IMR-90 (cell line): Measurements from ENCODE around the gene SV2C. TPM values are rescaled to one million over a fixed set of nuclear protein-coding genes. Genes with fewer than 3 reads are reported as not detected.

Experiments used
- ATAC-seq: fragments of 200-7000 bp; cut with Tn5 transposase; 2 replicates; pipeline ENCODE4 v1.9.1; 2020; ENCODE audit warnings: low read depth, mild to moderate bottlenecking, moderate library complexity
- BruUV-seq: library from RNA; stranded (reverse); fragments of 400-500 nt; replicated peaks from 2 replicates; lab custom pipeline; 2021; lab: Mats Ljungman, UMichigan
- CTCF ChIA-PET: fragments of 300-600 bp; formaldehyde crosslinking; extraction: SDS; loops from one replicate; lab custom pipeline; 2021; ENCODE audit warnings: antibody characterized with exemption; lab: Yijun Ruan, JAX
- POLR2A ChIA-PET: fragments of 300-600 bp; sonication (Branson Sonifier 250); formaldehyde crosslinking; loops from one replicate; lab custom pipeline; 2022; ENCODE audit warnings: antibody characterized with exemption; ENCODE audit not compliant: unreplicated experiment; lab: Charles Lee
- DNase-seq: peaks from one replicate; pipeline ENCODE4 v3.0.0; 2013
- H2AFZ ChIP-seq: replicated peaks from 2 replicates; pipeline ENCODE3; 2013; ENCODE audit warnings: low read length, mild to moderate bottlenecking; ENCODE audit not compliant: poor library complexity
- H2AK5ac ChIP-seq: 2 replicates; pipeline ENCODE4 v1.6.1; 2013; ENCODE audit warnings: low read depth, low read length, inconsistent platforms
- H2AK9ac ChIP-seq: replicated peaks from 2 replicates; pipeline ENCODE3; 2013; ENCODE audit warnings: mild to moderate bottlenecking, low read depth, low read length, moderate library complexity; ENCODE audit not compliant: poor library complexity
- H2BK120ac ChIP-seq: 2 replicates; pipeline ENCODE4 v1.6.1; 2013; ENCODE audit warnings: low read depth, low read length, inconsistent platforms
- H2BK15ac ChIP-seq: 3 replicates; pipeline ENCODE4 v1.6.1; 2013; ENCODE audit warnings: low read depth, low read length, inconsistent platforms
- H2BK20ac ChIP-seq: 2 replicates; pipeline ENCODE4 v1.6.1; 2013; ENCODE audit warnings: low read depth, mild to moderate bottlenecking, inconsistent platforms, low read length, moderate library complexity
- H2BK5ac ChIP-seq: 2 replicates; pipeline ENCODE4 v1.6.1; 2013; ENCODE audit warnings: mild to moderate bottlenecking, low read depth, low read length, inconsistent platforms; ENCODE audit not compliant: poor library complexity, severe bottlenecking
- H3K14ac ChIP-seq: replicated peaks from 2 replicates; pipeline ENCODE4 v1.6.1; 2013; ENCODE audit warnings: low read depth, low read length, inconsistent platforms
- H3K18ac ChIP-seq: 2 replicates; pipeline ENCODE4 v1.6.1; 2013; ENCODE audit warnings: low read depth, low read length, control low read depth
- H3K23ac ChIP-seq: 2 replicates; pipeline ENCODE4 v1.6.1; 2013; ENCODE audit warnings: low read depth, low read length, inconsistent platforms
- H3K27ac ChIP-seq: 2 replicates; pipeline ENCODE4 v1.5.1; 2013; ENCODE audit warnings: mild to moderate bottlenecking, control low read depth, low read length; ENCODE audit not compliant: insufficient read depth
- H3K27me3 ChIP-seq: 2 replicates; pipeline ENCODE4 v1.6.1; 2013; ENCODE audit warnings: low read length; ENCODE audit not compliant: control insufficient read depth, insufficient read depth
- H3K36me3 ChIP-seq: 2 replicates; pipeline ENCODE4 v1.6.1; 2013; ENCODE audit warnings: low read length, mixed read lengths; ENCODE audit not compliant: control insufficient read depth, insufficient read depth
- H3K4ac ChIP-seq: 2 replicates; pipeline ENCODE4 v1.6.1; 2013; ENCODE audit warnings: low read depth, low read length, inconsistent platforms
- H3K4me1 ChIP-seq: 2 replicates; pipeline ENCODE4 v1.6.1; 2013; ENCODE audit warnings: low read length, mixed read lengths; ENCODE audit not compliant: control insufficient read depth, insufficient read depth
- H3K4me2 ChIP-seq: 2 replicates; pipeline ENCODE4 v1.6.1; 2013; ENCODE audit warnings: low read depth, mild to moderate bottlenecking, control low read depth, low read length, moderate library complexity
- H3K4me3 ChIP-seq: 2 replicates; pipeline ENCODE4 v1.5.1; 2013; ENCODE audit warnings: low read depth, mild to moderate bottlenecking, control low read depth, low read length, moderate library complexity; ENCODE audit not compliant: insufficient read depth
- H3K56ac ChIP-seq: 2 replicates; pipeline ENCODE4 v1.6.1; 2013; ENCODE audit warnings: low read length, inconsistent platforms; ENCODE audit not compliant: insufficient read depth; ENCODE audit errors: extremely low read depth
- H3K79me1 ChIP-seq, 2 experiments: 2 replicates each; pipeline ENCODE4 v1.6.1; 2013; ENCODE audit warnings: low read length in 2 of 2, inconsistent platforms in 1 of 2, low read depth in 1 of 2
- H3K9ac ChIP-seq: 2 replicates; pipeline ENCODE4 v1.6.1; 2013; ENCODE audit warnings: low read depth, low read length, control low read depth
- H3K9me1 ChIP-seq: 2 replicates; pipeline ENCODE4 v1.6.1; 2013; ENCODE audit warnings: low read length, inconsistent platforms; ENCODE audit not compliant: insufficient read depth
- H3K9me3 ChIP-seq: 2 replicates; pipeline ENCODE4 v1.6.1; 2013; ENCODE audit warnings: low read length; ENCODE audit not compliant: control insufficient read depth, insufficient read depth
- H4K20me1 ChIP-seq: 2 replicates; pipeline ENCODE4 v1.6.1; 2013; ENCODE audit warnings: low read length, inconsistent platforms; ENCODE audit not compliant: insufficient read depth
- H4K5ac ChIP-seq: 2 replicates; pipeline ENCODE4 v1.6.1; 2013; ENCODE audit warnings: mild to moderate bottlenecking, low read depth, low read length, control low read depth
- H4K8ac ChIP-seq, 2 experiments: 2 replicates each; pipeline ENCODE4 v1.6.1; 2013; ENCODE audit warnings: low read depth in 2 of 2, low read length in 2 of 2, control low read depth in 1 of 2, inconsistent platforms in 1 of 2
- H4K91ac ChIP-seq: 2 replicates; pipeline ENCODE4 v1.6.1; 2013; ENCODE audit warnings: low read depth, low read length, inconsistent platforms; ENCODE audit not compliant: insufficient read depth
- BHLHE40 ChIP-seq: fragments of 150-350 bp; IDR thresholded peaks from 2 replicates; pipeline ENCODE4 v1.6.1; 2016; ENCODE audit warnings: mild to moderate bottlenecking, low read depth, low read length
- CEBPB ChIP-seq: IDR thresholded peaks from 2 replicates; pipeline ENCODE4 v1.6.1; 2012; ENCODE audit warnings: low read depth, low read length, improper control_type of control experiment
- CHD1 ChIP-seq: IDR thresholded peaks from 2 replicates; pipeline ENCODE4 v1.6.1; 2012; ENCODE audit warnings: low read depth, low read length, improper control_type of control experiment
- FOS ChIP-seq: fragments of 150-350 bp; IDR thresholded peaks from 2 replicates; pipeline ENCODE4 v1.6.1; 2016; ENCODE audit warnings: low read depth, low read length
- MAFK ChIP-seq: IDR thresholded peaks from 2 replicates; pipeline ENCODE4 v1.6.1; 2012; ENCODE audit warnings: low read depth, low read length, improper control_type of control experiment
- MAZ ChIP-seq: IDR thresholded peaks from 2 replicates; pipeline ENCODE4 v1.6.1; 2012; ENCODE audit warnings: low read depth, mild to moderate bottlenecking, low read length, improper control_type of control experiment, moderate library complexity, borderline replicate concordance
- MXI1 ChIP-seq: IDR thresholded peaks from 2 replicates; pipeline ENCODE4 v1.6.1; 2012; ENCODE audit warnings: low read depth, mild to moderate bottlenecking, low read length, moderate library complexity, borderline replicate concordance
- NFE2L2 ChIP-seq: fragments of 150-350 bp; IDR thresholded peaks from 2 replicates; pipeline ENCODE4 v1.6.1; 2016; ENCODE audit warnings: low read depth, mild to moderate bottlenecking, low read length
- POLR2A ChIP-seq: IDR thresholded peaks from 2 replicates; pipeline ENCODE4 v1.6.1; 2012; ENCODE audit warnings: mild to moderate bottlenecking, low read depth, low read length
- RAD21 ChIP-seq: IDR thresholded peaks from 2 replicates; pipeline ENCODE4 v1.6.1; 2012; ENCODE audit warnings: low read length, improper control_type of control experiment
- RCOR1 ChIP-seq: IDR thresholded peaks from 2 replicates; pipeline ENCODE4 v1.6.1; 2012; ENCODE audit warnings: mild to moderate bottlenecking, low read length, improper control_type of control experiment; ENCODE audit not compliant: insufficient replicate concordance
- RFX5 ChIP-seq: IDR thresholded peaks from 2 replicates; pipeline ENCODE4 v1.8.0; 2012; ENCODE audit warnings: low read depth, mild to moderate bottlenecking, low read length, moderate library complexity
- SMC3 ChIP-seq: fragments of 150-350 bp; IDR thresholded peaks from 2 replicates; pipeline ENCODE4 v1.6.1; 2016; ENCODE audit warnings: low read depth, mild to moderate bottlenecking, antibody characterized with exemption, low read length, moderate library complexity
- dilution Hi-C: fragments of 300-500 bp; cut with HindIII; formaldehyde crosslinking; loops from one replicate; pipeline ENCODE4 v1.14.3; 2018; ENCODE audit warnings: low sequenced_read_pairs; ENCODE audit not compliant: unreplicated experiment
- in situ Hi-C: fragments of 300-500 bp; cut with MboI; formaldehyde crosslinking; loops from 3 replicates; pipeline ENCODE4 v1.14.3; 2019; ENCODE audit warnings: low sequenced_read_pairs, inconsistent platforms, mixed read lengths
- intact Hi-C: fragments of 100-400 bp; cut with micrococcal nuclease; formaldehyde crosslinking; loops from 2 replicates; pipeline ENCODE4 v1.10.0; 2022
- polyA plus RNA-seq, 3 experiments: library from polyadenylated mRNA; depleted of rRNA; stranded (reverse); fragments of >200 nt; gene quantifications; 2 replicates each; pipeline ENCODE4 v1.2.3, GENCODE V29; 2012; ENCODE audit warnings: low replicate concordance in 1 of 3
- total RNA-seq: library from RNA; depleted of rRNA; stranded (reverse); fragments of >200 nt; gene quantifications from 2 replicates; pipeline ENCODE4 v1.2.3, GENCODE V29; 2012
- TF ChIP-seq, protein P1 (sequence below): fragments of 150-350 bp; IDR thresholded peaks from 2 replicates; pipeline ENCODE4 v1.6.1; 2017; ENCODE audit warnings: mild to moderate bottlenecking, antibody characterized with exemption, low read length, low read depth
- TF ChIP-seq, protein P2 (sequence below): conservative IDR thresholded peaks from 2 replicates; pipeline ENCODE4 v1.5.1; 2012; ENCODE audit warnings: mild to moderate bottlenecking, low read depth, low read length, improper control_type of control experiment
- TF ChIP-seq, protein P3 (sequence below): fragments of 150-350 bp; IDR thresholded peaks from 2 replicates; pipeline ENCODE4 v1.6.1; 2016; ENCODE audit warnings: low read depth, mild to moderate bottlenecking, low read length, moderate library complexity, borderline replicate concordance

The SV2C gene
- total and polyA plus RNA-seq, 2 of the 4 experiments (the other 2 are of a cell fraction), result not detected

DNA sequence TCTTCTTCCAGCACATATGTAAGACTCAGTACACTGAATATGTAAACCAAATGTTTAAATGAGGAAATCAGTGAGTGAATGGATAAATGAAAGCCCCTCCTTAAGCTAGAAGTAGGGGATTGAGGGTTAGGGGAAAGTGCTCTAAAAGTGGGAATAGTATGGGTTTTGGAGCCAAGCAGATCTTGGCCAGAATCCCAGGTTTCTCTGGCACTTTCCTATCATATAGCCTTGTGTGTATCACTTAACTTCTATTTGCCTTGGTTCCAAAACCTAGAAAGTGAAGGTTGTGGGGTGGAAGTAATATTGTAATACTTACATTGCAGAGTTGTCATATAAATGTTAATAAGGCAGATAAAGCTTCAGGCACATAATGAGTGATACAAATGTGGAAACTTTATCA, 45.0 kb upstream of the SV2C start:
- no peak overlapping the region for H3K23ac ChIP-seq
- no peak overlapping the region for H3K18ac ChIP-seq
- no peak overlapping the region for H3K27ac ChIP-seq
- in situ Hi-C loops, result no loop called here
- no peaks in the 10 kb centered on the region for H3K27me3 ChIP-seq
- no peak overlapping the region for H2BK15ac ChIP-seq
- no peaks in the 10 kb centered on the region for H3K9me1 ChIP-seq
- peaks cover 3% of the 10 kb centered on the region; the same call in 1 of the 2 replicates for H3K9me3 ChIP-seq
- H3K14ac ChIP-seq, result no peak overlapping the region
- H2AK5ac ChIP-seq, result no peak overlapping the region
- H3K4ac ChIP-seq, result no peak overlapping the region
- H3K9ac ChIP-seq, result no peak overlapping the region
- H3K4me2 ChIP-seq, result no peak overlapping the region
- H3K4me1 ChIP-seq, result no peaks in the 10 kb centered on the region
- no peak overlapping the region for H4K8ac ChIP-seq
- H2BK120ac ChIP-seq, result no peak overlapping the region
- ATAC-seq (no peak), DNase-seq (no peak)
- no peak overlapping the region for H2AK9ac ChIP-seq
- POLR2A ChIA-PET, result no interaction called here
- H3K79me1 ChIP-seq, result no peaks in the 10 kb centered on the region
- no peak overlapping the region for H3K56ac ChIP-seq
- no peaks in the 10 kb centered on the region for H3K36me3 ChIP-seq
- no TSS peak for BruUV-seq
- intact Hi-C loops, result no loop called here
- dilution Hi-C loops, result no loop called here
- CTCF ChIA-PET, result no interaction called here
- H4K5ac ChIP-seq, result no peak overlapping the region
- no peak overlapping the region for H2BK20ac ChIP-seq
- no peak overlapping the region for H2BK5ac ChIP-seq
- H3K4me3 ChIP-seq, result no peak overlapping the region
- H4K20me1 ChIP-seq, result no peaks in the 10 kb centered on the region
- H2AFZ ChIP-seq, result no peak overlapping the region
- no peak overlapping the region for H4K91ac ChIP-seq
- TF ChIP-seq MAFK, result no peak
- no peak for TF ChIP-seq RCOR1
- TF ChIP-seq, protein P1, sequence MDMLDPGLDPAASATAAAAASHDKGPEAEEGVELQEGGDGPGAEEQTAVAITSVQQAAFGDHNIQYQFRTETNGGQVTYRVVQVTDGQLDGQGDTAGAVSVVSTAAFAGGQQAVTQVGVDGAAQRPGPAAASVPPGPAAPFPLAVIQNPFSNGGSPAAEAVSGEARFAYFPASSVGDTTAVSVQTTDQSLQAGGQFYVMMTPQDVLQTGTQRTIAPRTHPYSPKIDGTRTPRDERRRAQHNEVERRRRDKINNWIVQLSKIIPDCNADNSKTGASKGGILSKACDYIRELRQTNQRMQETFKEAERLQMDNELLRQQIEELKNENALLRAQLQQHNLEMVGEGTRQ, result no peak
- TF ChIP-seq POLR2A, result no peak
- no peak for TF ChIP-seq CHD1
- no peak for TF ChIP-seq SMC3
- TF ChIP-seq RAD21, result no peak
- TF ChIP-seq FOS, result no peak
- TF ChIP-seq MXI1, result no peak
- no peak for TF ChIP-seq RFX5
- TF ChIP-seq NFE2L2, result no peak
- TF ChIP-seq MAZ, result no peak
- TF ChIP-seq CEBPB, result no peak
- TF ChIP-seq, protein P2, sequence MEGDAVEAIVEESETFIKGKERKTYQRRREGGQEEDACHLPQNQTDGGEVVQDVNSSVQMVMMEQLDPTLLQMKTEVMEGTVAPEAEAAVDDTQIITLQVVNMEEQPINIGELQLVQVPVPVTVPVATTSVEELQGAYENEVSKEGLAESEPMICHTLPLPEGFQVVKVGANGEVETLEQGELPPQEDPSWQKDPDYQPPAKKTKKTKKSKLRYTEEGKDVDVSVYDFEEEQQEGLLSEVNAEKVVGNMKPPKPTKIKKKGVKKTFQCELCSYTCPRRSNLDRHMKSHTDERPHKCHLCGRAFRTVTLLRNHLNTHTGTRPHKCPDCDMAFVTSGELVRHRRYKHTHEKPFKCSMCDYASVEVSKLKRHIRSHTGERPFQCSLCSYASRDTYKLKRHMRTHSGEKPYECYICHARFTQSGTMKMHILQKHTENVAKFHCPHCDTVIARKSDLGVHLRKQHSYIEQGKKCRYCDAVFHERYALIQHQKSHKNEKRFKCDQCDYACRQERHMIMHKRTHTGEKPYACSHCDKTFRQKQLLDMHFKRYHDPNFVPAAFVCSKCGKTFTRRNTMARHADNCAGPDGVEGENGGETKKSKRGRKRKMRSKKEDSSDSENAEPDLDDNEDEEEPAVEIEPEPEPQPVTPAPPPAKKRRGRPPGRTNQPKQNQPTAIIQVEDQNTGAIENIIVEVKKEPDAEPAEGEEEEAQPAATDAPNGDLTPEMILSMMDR, result no peak
- TF ChIP-seq BHLHE40, result no peak
- TF ChIP-seq, protein P3, sequence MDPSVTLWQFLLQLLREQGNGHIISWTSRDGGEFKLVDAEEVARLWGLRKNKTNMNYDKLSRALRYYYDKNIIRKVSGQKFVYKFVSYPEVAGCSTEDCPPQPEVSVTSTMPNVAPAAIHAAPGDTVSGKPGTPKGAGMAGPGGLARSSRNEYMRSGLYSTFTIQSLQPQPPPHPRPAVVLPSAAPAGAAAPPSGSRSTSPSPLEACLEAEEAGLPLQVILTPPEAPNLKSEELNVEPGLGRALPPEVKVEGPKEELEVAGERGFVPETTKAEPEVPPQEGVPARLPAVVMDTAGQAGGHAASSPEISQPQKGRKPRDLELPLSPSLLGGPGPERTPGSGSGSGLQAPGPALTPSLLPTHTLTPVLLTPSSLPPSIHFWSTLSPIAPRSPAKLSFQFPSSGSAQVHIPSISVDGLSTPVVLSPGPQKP, result no peak
